Urothelium cell line (cell line): ENCODE measurements around the gene GAPDHS.

Source experiments
- DNase-seq: peaks from one replicate; pipeline ENCODE4 v3.0.0; 2011; ENCODE audit warnings: low spot score, mixed read lengths
- FAIRE-seq: peaks from 2 replicates; lab custom pipeline; 2011; peaks lifted over from hg19 to GRCh38; lab: Jason Lieb, UNC

The GAPDHS gene

DNA sequence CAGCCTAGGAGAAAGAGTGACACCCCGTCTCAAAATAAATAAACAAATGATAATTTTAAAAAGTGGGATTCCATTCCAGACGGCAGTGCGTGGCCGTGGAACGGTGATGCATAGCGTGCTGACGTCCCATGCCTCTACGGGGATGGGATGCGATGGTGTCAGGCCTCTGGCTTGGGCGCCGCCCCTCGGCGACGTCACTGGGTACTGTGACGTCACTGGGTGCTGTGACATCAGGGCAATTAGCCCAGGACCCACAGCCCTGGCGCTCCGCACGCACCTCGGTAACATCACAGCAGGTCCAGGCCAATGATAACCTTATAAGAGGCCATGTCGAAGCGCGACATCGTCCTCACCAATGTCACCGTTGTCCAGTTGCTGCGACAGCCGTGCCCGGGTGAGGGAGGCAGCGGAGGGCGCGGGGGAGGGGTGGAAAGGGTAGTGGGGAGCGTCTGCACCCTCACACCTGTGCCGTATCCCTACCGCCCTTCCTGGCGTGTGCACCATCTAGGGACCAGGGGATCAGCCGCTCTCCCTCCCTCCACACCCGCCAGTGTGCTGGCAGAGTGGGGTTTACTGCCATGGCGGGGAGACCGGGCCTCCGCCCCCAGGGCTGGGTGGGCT lies at the start of gene GAPDHS:
Gene GAPDHS, plus strand, starts transcription at position 256 of the 621 bp plus-strand sequence. Its CDS starts 72 bp downstream, at position 328.
- no peak for FAIRE-seq
- DNase-seq: no peak

DNA sequence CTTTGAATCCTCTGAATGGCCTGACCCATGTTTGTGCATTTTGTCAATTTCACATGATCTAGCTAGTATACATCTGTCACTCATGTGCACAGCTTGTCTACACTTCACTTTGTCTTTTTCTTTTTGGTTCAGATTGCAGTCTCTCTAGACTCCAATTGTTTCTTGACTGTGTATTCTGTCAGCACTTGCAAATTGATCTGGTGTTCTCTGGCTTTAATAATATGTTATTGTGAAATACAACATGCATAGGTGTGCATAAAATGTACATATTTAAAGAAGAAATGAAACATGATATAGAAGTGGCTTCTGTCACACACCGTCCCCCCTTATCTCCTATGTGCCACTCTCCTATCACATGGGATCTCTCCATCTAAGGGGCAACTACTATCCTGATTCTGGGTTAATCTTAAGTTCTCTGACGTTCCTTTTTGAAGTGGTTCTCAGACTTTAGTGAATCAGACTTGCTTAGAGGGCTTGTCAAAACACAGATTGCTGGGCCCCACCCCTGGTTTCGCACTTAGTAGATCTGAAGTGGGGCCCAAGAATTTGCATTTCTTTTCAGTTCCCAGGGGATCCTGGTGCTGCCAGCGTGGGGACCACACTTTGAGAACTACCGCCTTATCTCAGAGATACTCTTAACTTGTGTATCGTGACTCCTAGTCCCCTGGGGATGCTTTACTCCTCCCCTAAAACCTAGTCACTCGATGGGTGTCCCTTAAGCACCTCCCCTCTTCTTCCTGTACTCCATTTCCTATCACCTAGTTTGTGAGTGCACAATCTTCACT lies 48.8 kb upstream of the GAPDHS start:
- DNase-seq (no peak), FAIRE-seq (no peak)

DNA sequence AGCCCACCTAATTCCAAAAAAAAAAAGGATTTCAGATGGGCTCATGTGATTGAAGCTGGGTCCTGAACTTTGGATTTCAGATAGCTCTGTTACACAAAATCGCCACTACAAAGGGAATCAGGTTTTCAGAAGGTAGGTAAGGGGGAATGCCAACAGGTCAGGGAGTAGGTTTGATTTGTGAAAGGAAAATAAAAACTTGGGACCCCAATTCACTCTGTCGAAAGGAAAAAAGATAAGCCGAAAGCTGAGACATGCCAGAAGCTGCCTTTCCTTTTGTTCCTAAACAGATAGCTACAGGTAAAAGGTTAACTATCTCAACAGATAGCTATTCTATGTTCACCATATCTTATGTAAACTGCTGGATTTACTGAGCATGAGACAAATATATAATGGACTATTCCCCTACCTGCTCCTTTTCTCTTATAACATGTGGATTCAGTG lies 47.0 kb upstream of the GAPDHS start:
- FAIRE-seq: no peak
- DNase-seq: no peak

DNA sequence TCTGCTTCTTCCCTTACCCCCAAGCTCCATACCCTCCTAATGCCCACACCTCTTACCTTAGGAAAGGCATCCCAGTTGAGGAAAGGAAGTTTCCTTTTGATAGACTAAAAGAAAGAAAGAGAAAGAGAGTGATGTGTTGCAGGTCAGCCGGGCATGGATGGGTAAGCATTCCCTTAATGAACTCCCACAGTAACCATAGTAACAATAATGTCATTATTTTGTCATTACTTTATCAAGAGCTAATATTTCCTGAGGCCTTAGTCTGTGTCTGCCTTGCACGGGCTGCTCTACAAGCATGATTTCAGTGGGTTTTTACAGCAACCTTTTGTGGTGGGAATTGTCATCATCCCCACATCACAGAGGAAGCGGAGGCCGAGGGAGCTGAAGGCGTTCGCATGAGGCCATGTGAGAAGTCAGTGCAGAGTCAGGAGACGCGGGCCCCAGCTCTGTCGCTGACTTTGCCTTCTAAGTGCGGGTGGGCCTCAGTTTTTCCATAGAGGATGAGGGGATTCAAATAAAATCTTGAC lies 45.5 kb upstream of the GAPDHS start:
- DNase-seq: no peak
- no peak for FAIRE-seq

DNA sequence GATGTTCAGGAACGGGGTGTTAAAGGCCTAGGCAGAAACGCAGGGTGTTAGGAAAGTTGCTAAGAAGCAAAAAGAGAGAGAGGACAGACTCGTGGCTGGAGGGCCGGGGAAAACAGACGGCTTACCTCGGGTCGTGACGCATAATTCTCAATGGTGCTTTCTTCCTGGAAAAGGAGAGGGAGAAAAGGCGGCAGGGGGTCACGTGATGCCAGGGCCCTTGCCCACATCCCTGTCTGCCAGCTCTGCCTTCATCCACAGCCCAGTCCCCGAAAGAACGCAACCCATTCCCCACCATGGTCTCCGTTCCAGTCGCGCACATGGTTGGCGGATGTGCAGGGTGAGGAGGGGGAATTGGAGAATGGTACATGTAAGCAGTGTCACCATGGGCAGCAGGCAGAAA lies 44.6 kb upstream of the GAPDHS start:
- FAIRE-seq: no peak
- DNase-seq: no peak

DNA sequence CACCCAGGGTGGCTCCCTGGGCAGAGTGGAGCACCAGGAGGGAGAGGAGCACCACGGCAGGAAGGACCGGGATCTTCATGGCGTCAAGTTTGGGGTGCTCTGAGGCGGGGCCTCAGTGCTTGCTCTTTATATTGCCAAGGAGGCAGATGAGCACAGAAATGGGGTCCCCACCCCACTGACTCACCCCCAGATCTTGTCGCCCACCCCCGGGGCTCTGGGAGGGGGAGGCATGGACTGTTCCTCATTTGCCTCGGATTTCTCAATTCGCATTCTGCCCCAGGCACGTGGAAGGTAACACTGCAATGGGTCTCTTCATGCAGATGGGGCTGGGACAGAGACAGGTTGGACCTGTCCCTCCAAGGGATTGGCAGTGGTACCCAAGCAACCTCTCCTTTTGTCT lies 42.9 kb upstream of the GAPDHS start, which contains the start of gene KRTDAP:
Gene KRTDAP, minus strand, starts transcription at position 101 of the 400 bp plus-strand sequence. Its CDS starts 22 bp downstream, at position 79.
- no peak for FAIRE-seq

DNA sequence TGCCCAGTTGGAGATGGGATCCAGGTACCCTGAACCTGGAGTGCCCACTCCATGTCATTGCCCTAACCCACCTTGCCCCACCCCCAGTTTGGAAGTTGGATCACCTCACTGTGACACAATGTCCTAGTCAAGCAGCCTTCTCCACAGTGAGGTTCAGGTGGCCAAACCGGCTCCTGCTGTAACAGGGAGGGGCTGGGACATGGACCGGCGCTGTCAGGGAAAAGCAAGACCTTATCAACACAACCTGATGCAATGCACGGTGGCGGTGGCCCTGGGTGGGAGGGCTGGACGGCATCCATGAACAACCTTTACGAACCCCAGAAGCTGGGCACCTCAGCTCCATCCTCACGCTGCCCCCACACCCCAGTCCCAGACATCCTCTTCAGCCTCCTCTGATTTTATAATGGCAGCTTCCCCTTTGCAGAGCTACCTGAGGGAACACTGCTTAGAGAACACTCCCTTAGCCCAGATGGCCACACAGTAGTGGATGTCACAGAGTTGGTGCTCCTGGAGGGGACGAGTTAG lies 41.4 kb upstream of the GAPDHS start:
- FAIRE-seq (peak; percentile 52), DNase-seq (no peak)

More for the DNA sequence above, 42.9 kb upstream of the GAPDHS start, which contains the start of gene KRTDAP:
- no peak for DNase-seq

DNA sequence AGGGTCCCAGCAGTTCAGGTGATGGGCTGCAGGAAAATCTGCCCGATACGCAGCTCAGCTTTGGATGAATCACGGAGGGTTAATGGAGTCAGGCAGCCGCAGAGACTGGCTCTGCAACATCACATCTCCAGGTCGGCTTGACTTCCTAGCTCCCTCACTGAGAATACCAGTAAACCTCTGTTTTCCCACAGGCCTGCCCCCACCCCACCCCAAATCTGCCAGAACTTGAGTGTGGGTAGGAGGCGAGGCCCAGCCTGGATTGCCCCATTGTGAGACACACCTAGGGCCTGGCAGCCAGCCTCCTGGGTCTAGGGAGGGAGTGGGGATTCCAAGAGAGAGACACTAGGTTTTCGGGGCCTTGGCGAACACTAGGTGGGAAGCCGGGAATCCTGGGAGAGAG lies 39.3 kb upstream of the GAPDHS start:
- DNase-seq (no peak), FAIRE-seq (no peak)

DNA sequence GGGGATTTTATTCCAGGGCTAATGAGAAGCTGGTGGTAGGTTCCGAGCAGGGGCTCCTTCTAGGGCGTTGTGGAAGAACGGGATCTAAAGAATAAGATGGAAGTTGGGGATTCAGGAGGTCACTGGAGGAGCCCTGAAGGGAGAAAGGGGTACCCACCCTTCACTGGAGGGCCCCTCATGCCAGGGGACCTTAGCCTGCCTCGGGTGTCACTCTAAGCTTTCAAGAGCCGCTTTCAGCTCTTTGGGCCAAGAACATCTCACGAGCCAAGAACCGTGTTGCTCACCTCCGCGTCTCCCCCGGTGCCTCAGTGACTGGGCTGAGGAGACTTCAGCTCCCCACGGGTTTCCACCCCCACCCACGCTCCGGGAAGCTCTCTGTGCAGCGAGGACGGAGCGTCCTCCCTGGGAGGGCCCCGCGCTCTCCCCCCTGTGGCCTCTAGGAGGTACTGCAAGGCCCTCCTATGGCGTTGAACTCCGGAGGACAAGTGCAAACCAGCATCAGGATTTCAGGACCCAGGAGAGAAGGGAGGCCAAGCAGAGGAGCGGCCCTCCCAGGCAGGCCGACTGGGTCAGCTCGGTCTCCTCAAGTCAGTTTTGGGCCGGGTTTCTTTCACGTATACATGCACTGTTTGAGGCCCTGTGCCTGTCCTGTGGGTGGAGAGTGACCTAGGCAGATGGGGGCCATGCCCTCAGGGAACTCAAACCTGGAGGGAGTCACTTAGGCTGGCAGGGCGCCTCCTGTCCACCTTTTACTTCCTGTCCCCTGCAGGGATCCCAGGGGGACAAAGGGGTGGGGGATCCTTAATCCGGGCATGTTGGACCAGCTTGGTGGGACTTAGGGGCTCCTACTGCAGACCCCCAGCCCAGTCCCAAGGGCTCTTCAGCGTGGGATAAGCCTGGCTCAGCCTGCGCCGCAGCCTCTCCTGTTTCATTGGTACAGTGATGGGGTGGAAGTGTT lies 37.9 kb upstream of the GAPDHS start:
- DNase-seq (peak; percentile 89), FAIRE-seq (peak; percentile 91)

DNA sequence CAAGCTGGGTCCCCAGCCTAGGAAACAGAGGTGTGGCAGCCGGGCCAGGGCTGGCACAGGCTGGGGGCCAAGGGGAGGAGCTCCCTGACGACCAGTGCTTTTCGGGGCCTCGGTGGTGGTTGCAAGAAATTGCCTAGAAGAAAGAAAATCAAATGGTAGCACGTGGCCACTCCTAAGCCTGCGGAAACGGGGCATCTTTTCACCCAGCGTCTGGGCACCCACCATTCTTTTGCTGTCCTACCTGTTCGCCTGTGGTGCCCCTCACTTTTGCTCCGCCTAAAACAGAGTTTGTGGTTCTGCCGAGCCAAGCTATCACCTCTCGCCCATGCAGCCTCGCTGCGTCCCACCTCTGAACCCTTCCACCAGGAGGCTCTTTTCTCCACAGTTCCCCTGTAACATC lies 35.9 kb upstream of the GAPDHS start:
- no peak for DNase-seq

DNA sequence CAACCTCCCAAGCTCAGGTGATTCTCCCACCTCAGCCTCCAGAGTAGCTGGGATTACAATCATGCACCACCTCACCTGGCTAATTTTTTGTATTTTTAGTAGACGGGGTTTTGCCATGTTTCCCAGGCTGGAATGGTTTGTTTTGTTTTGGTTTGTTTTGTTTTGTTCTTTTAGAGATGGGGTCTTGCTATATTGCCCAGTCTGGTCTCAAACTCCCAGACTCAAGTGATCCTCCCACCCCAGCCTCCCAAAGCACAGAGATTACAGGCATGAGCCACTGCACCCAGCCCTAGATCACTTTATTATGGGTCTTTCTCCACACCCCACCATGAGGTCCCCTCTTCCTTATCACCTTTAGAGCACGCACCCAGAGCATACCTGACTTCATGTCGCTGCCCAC lies 35.0 kb upstream of the GAPDHS start:
- DNase-seq (no peak), FAIRE-seq (no peak)

More for the DNA sequence above, 35.9 kb upstream of the GAPDHS start:
- FAIRE-seq: no peak

DNA sequence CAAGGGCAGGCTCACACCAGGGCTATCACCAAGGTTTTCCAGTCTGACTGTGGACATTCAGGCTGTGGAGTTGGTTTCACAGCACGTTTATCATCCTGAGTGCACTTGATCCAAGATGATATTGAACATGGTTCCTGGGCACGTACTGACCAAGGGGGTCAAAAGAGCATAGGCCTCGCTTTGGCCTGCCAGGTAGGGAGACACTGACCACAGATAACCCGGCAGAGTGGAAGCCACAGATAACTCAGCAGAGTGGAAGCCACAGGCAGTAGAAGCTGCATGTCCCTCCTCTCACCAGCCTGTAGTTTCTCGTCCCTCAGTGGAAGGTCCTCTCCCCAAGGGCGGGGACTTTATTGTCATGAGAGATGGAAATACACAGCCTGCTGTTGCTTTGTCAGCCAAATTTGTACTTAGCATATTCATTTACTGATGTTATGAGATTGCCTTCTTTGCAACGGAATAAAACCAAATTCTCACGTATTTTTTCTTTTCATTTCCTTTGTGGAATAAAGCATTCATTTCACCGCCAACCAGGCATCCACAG lies 34.2 kb upstream of the GAPDHS start:
- FAIRE-seq (no peak), DNase-seq (no peak)

DNA sequence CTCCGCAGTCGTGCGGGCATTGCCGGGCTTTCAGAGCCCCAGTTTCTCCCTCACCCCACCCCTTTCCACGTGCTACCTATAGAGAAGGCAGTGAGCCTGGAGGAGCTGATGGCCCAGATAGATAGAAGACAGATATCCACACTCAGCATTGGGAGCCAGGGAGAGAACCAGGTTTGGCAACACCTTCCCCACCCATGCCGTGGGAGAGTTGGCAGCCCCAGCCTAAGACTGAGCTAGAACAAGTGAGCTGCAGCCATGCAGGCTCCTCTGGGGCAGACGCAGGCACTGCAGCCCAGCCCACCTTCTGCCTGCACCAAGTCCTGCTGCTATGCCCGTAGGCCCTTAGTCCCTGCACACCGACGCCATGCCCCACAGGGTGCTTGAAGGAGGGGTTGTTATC lies 32.6 kb upstream of the GAPDHS start:
- no peak for FAIRE-seq

DNA sequence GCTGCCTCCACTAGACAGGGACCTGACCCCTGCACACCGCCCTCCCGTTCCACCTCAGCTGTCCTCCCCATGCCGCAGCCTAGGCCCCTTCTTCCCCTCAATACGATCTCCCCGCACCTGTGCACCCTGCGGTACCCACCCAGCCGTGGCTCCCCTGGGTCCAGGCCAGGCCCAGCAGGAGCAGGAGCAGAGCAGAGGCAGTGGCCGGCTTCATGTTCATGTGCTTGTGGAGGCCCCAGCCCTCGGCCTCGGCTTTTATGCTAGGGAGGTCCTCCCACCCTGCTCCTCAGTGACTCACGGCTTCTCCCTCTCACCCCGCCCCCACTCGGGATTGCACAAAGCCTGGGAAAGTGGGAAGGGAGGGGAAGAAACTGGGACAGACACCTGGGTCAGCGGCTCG lies 31.6 kb upstream of the GAPDHS start:
- FAIRE-seq: no peak

More for the DNA sequence above, 32.6 kb upstream of the GAPDHS start:
- no peak for DNase-seq

DNA sequence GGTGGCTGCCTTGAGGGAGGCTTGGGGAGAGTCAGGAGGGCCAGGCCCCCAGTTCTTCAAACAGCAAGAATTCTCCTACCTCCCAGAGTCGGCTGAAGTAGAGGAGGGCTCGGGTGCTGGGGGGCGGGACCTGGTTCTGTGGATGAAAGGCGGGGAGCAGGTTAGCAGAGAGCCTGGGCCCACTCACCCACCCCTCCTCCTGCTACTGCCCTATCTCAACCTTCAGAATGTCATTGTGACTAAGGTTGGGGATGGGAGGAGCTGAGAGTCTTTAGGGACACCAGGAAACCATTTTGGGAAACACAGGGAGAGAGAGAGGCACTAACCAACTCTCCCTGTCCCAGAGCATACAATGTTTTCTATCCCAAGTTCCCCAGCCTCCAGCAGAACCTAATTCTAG lies 30.5 kb upstream of the GAPDHS start:
- FAIRE-seq (no peak), DNase-seq (no peak)

More for the DNA sequence above, 31.6 kb upstream of the GAPDHS start:
- DNase-seq: peak; percentile 57

DNA sequence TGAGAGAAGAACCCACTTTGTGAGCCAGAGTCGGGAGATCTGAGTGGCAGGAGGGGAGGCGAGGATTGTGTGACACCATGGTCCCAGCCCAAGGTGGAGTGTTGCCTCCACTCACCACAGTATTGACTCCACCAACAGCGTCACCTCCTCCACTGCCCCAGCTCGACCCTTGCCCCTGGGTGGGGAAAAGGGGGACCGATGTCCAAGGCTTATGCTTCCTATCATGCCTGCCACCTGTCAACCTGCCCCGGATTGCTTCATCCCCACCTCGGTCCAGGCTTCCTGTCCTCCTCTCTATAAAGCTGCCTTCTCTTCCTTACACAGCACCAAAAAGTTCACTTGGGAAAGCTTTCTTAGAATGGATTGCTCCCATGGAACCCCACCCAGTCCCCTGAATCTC lies 27.2 kb upstream of the GAPDHS start:
- FAIRE-seq (no peak), DNase-seq (no peak)

DNA sequence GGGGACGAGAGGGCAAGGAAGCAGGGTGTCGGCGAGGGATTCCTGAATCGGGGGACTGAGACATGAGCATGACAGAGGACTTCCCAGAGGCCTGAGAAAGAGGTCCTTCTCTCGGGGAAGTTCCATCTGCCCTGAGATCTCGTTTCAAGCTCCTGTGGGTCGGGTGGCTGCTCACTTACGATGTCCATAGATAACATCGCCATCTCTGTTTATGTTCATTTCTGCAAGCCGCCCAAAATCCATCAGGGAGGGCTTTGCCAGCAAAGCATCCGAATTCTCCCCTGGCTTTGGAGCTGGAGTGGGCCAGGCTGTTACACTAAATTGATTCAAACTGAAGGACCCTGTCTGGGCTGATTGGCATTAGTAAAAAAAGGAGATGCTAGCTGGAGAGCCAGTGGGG lies 25.7 kb upstream of the GAPDHS start:
- FAIRE-seq: no peak
- DNase-seq: no peak

DNA sequence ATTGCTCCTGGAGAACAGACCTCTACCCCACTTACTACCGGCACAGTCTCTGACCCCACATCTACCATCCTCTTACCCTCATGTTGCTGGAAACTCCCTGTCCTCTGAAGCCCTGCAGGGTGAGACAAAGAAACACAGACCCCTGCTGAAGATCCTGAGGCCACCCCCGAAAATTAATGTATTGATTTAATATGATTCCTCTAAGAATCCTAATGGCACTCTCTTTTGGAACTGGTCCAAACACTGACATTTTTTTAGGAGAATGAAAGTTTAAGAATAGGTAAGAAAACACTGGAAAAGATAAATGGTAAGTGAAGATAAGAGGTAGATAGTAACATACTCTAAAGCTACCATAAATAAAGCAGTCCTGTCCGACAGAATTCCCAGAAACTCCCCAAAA lies 25.1 kb upstream of the GAPDHS start:
- no peak for DNase-seq
- no peak for FAIRE-seq

DNA sequence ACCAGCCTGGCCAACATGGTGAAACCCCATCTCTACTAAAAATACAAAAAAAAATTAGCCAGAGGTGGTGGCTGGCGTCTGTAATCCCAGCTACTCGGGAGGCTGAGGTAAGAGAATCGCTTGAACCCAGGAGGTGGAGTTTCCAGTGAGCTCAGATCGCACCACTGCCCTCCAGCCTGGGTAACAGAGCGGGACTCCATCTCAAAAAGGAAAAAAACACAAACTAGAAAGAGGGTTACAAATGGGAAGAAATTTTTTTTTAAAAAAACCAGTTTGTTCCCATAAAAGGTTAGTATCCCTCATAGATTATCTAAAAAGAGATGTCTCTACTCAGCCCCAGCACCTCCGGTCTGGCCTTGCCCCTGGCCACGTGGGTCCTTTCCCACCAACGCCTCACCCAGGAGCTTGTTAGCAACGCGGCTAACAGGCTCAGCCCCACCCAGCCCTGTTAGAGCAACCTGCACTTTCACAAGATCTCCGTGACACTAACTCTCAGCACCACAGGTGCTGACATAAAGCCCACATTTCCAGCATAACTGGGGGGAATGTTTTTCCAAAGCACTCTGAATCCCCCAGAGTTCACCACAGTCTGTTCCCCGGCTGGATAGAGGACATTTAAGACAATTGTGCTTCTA lies 24.1 kb upstream of the GAPDHS start:
- DNase-seq: peak; percentile 68
- no peak for FAIRE-seq
